Superior temporal gyrus (tissue), 1 donor: ENCODE results near the gene INPP5A.

Experiments
- DNase-seq: peaks from one replicate; pipeline ENCODE4 v3.0.0-alpha.2; 2016; ENCODE audit errors: extremely low spot score

Gene INPP5A

GRCh38 chr10:132722394-132723329 is 185.1 kb downstream of the INPP5A start:
- no peak for DNase-seq

- DNase-seq = no peak
Measured at GRCh38 chr10:132723330-132723970, 185.9 kb downstream of the INPP5A start.

- DNase-seq = no peak
Measured at GRCh38 chr10:132724446-132724845, 186.9 kb downstream of the INPP5A start.

GRCh38 chr10:132725202-132725601 is 187.6 kb downstream of the INPP5A start:
- no peak for DNase-seq

GRCh38 chr10:132726194-132726593 is 188.6 kb downstream of the INPP5A start:
- no peak for DNase-seq

- DNase-seq = no peak
Measured at GRCh38 chr10:132726951-132727350, 189.4 kb downstream of the INPP5A start.

GRCh38 chr10:132727411-132727810 is 189.8 kb downstream of the INPP5A start:
- DNase-seq = no peak

GRCh38 chr10:132728321-132728720 is 190.7 kb downstream of the INPP5A start:
- no peak for DNase-seq

- no peak for DNase-seq
Measured at GRCh38 chr10:132728741-132729140, 191.2 kb downstream of the INPP5A start.

- DNase-seq = no peak
Measured at GRCh38 chr10:132729810-132730572, 192.4 kb downstream of the INPP5A start.

GRCh38 chr10:132730573-132730953 is 193.0 kb downstream of the INPP5A start:
- no peak for DNase-seq

- no peak for DNase-seq
Measured at GRCh38 chr10:132732518-132732917, 194.9 kb downstream of the INPP5A start.

GRCh38 chr10:132733926-132734325 is 196.3 kb downstream of the INPP5A start:
- DNase-seq = no peak

GRCh38 chr10:132735341-132735775 is 197.8 kb downstream of the INPP5A start:
- DNase-seq = peak; percentile 62

GRCh38 chr10:132735923-132736391 is 198.4 kb downstream of the INPP5A start:
- DNase-seq = peak; percentile 90

- DNase-seq = peak; percentile 65
Measured at GRCh38 chr10:132737390-132738048, 199.9 kb downstream of the INPP5A start.

- DNase-seq = peak; percentile 91
Measured at GRCh38 chr10:132738454-132739224, 201.1 kb downstream of the INPP5A start.

GRCh38 chr10:132739225-132739613 is 201.6 kb downstream of the INPP5A start:
- DNase-seq = no peak

GRCh38 chr10:132740588-132740987 is 203.0 kb downstream of the INPP5A start:
- DNase-seq = no peak

GRCh38 chr10:132742167-132742836 is 204.7 kb downstream of the INPP5A start:
- DNase-seq = no peak
